CD4-positive, CD25-positive, alpha-beta regulatory T cell (primary cell): Measurements from ENCODE around the gene LRMDA. TPM values are rescaled to one million over a fixed set of nuclear protein-coding genes. Genes with fewer than 3 reads are reported as not detected.
A peak's percentile ranks its signal among the peaks of the same experiment; 100 is the strongest.

ENCODE experiments used
- ATAC-seq, 2 donors: fragments of 150-1000 bp; cut with Tn5 transposase; one replicate each; pipeline ENCODE4 v1.10.0; 2021; ENCODE audit warnings: low read depth in 2 of 2, moderate number of reproducible peaks in 2 of 2, moderate library complexity in 1 of 2
- DNase-seq, 3 donors: peaks; one replicate each; pipeline versions ENCODE4 v3.0.0 to v3.0.0-alpha.2; 2012 to 2022; ENCODE audit warnings: mixed read lengths in 1 of 3
- H3K27ac ChIP-seq: one replicate; pipeline ENCODE4 v1.7.0; 2013; ENCODE audit warnings: mild to moderate bottlenecking, low read length; ENCODE audit not compliant: insufficient read depth, poor library complexity, severe bottlenecking
- H3K27me3 ChIP-seq: one replicate; pipeline ENCODE4 v1.7.0; 2013; ENCODE audit warnings: low read length; ENCODE audit not compliant: control insufficient read depth, insufficient read depth
- H3K36me3 ChIP-seq: one replicate; pipeline ENCODE4 v1.7.0; 2013; ENCODE audit warnings: mild to moderate bottlenecking, low read length, moderate library complexity; ENCODE audit not compliant: control insufficient read depth, insufficient read depth
- H3K4me1 ChIP-seq: 2 replicates; pipeline ENCODE4 v1.7.0; 2013; ENCODE audit warnings: mild to moderate bottlenecking, low read length; ENCODE audit not compliant: insufficient read depth, control insufficient read depth, poor library complexity, severe bottlenecking
- H3K4me3 ChIP-seq: one replicate; pipeline ENCODE4 v1.7.0; 2013; ENCODE audit warnings: low read depth, mild to moderate bottlenecking, low read length, moderate library complexity
- H3K9me3 ChIP-seq, 2 experiments: 1 replicate in 1 of 2; 2 replicates in 1 of 2; pipeline ENCODE4 v1.7.0; 2013; ENCODE audit warnings: low read length in 2 of 2, mild to moderate bottlenecking in 1 of 2, moderate library complexity in 1 of 2; ENCODE audit not compliant: control insufficient read depth in 2 of 2
- H3K27ac Mint-ChIP-seq, 3 donors: one replicate each; pipeline ENCODE4 v1.8.0; 2020 to 2022; ENCODE audit warnings: mild to moderate bottlenecking in 3 of 3, mixed read lengths in 3 of 3, moderate library complexity in 2 of 3
- H3K27me3 Mint-ChIP-seq: one replicate; pipeline ENCODE4 v1.8.0; 2022; ENCODE audit warnings: mild to moderate bottlenecking, mixed read lengths
- H3K36me3 Mint-ChIP-seq: one replicate; pipeline ENCODE4 v1.8.0; 2020; ENCODE audit warnings: mixed read lengths
- H3K4me1 Mint-ChIP-seq, 4 donors: one replicate each; pipeline ENCODE4 v1.8.0; 2020 to 2022; ENCODE audit warnings: mixed read lengths in 4 of 4, mild to moderate bottlenecking in 1 of 4
- H3K4me3 Mint-ChIP-seq, 4 donors: one replicate each; pipeline ENCODE4 v1.8.0; 2020 to 2022; ENCODE audit warnings: mild to moderate bottlenecking in 4 of 4, mixed read lengths in 4 of 4, moderate library complexity in 3 of 4
- H3K9me3 Mint-ChIP-seq, 7 donors: one replicate each; pipeline ENCODE4 v1.8.0; 2020 to 2022; ENCODE audit warnings: mixed read lengths in 7 of 7, mild to moderate bottlenecking in 3 of 7, moderate library complexity in 2 of 7
- polyA plus RNA-seq, 4 donors: library from polyadenylated mRNA; unstranded; fragments of 300-500 nt; fragmentation: Illumina TruSeq; gene quantifications; one replicate each; pipeline ENCODE4 v1.2.3, GENCODE V29; 2021
- total RNA-seq: library from RNA; stranded (reverse); gene quantifications from one replicate; pipeline ENCODE4 v1.2.3, GENCODE V29; 2022

The LRMDA gene
- total and polyA plus RNA-seq, 5 donors from 2014 or later = 0.10 TPM; not detected in 4

DNA sequence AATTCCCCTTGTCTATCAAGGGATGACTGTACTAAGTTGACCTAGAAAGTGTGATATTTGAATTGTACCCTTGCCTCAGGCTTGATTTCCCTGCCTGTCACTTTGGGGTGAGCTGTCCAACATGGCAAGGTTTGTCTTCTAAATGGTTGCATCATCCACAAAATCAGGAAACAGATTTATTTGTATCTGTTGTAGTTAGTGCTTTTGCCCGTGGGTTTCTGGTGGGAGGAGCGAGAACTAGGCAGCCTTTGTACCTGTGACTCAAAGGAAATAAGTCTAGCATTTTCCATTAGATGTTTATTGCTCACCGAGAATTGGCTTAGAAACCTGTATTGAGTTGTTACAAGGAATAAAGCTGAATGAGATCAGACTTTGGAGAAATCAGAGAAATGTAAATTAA lies 650.8 kb downstream of the LRMDA start:
- H3K27me3 Mint-ChIP-seq = no peaks in the 10 kb centered on the region
- H3K36me3 Mint-ChIP-seq = no peaks in the 10 kb centered on the region
- no peak overlapping the region for H3K27ac Mint-ChIP-seq
- H3K9me3 Mint-ChIP-seq = peaks cover 0 to 5% (median 0%) of the 10 kb centered on the region in 7 donors
- Histone ChIP-seq H3K27me3 (no peaks in the 10 kb centered on the region), H3K4me3 (no peak overlapping the region), H3K4me1 (no peaks in the 10 kb centered on the region), H3K36me3 (no peaks in the 10 kb centered on the region), H3K27ac (no peak overlapping the region), H3K9me3 (no peaks in the 10 kb centered on the region)
- ATAC-seq (no peak), DNase-seq (no peak)
- H3K4me3 Mint-ChIP-seq = no peak overlapping the region
- H3K4me1 Mint-ChIP-seq = peaks cover 0 to 2% (median 0%) of the 10 kb centered on the region in 4 donors

DNA sequence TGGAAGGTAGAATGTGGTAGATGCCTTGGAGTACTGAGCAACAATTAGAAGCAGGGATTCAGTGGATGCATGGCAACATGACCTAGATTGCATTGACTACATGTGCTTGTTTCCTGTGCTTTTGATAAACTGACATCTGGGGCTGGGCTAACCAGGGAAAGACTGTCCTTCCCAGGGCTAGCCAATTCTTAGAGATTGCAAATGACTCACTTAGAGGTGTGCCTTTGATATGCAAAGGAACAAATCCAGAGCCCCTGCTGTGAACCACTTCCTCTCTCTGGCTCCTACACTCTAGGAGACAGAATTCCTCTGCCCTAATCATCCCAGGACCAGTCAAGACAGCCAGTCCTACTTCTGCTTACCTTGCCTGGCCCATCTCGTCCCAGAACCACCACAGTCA lies 651.5 kb downstream of the LRMDA start:
- H3K27ac Mint-ChIP-seq = no peak overlapping the region
- H3K9me3 Mint-ChIP-seq = peaks cover 0 to 5% (median 0%) of the 10 kb centered on the region in 7 donors
- no peaks in the 10 kb centered on the region for H3K27me3 Mint-ChIP-seq
- no peak overlapping the region for H3K4me3 ChIP-seq
- DNase-seq (no peak), ATAC-seq (no peak)
- peaks cover 0 to 2% (median 0%) of the 10 kb centered on the region in 4 donors for H3K4me1 Mint-ChIP-seq
- no peak overlapping the region for H3K27ac ChIP-seq
- H3K27me3 ChIP-seq = no peaks in the 10 kb centered on the region
- H3K4me1 ChIP-seq = no peaks in the 10 kb centered on the region
- H3K36me3 Mint-ChIP-seq = no peaks in the 10 kb centered on the region
- no peaks in the 10 kb centered on the region for H3K36me3 ChIP-seq
- no peak overlapping the region for H3K4me3 Mint-ChIP-seq
- H3K9me3 ChIP-seq = no peaks in the 10 kb centered on the region

DNA sequence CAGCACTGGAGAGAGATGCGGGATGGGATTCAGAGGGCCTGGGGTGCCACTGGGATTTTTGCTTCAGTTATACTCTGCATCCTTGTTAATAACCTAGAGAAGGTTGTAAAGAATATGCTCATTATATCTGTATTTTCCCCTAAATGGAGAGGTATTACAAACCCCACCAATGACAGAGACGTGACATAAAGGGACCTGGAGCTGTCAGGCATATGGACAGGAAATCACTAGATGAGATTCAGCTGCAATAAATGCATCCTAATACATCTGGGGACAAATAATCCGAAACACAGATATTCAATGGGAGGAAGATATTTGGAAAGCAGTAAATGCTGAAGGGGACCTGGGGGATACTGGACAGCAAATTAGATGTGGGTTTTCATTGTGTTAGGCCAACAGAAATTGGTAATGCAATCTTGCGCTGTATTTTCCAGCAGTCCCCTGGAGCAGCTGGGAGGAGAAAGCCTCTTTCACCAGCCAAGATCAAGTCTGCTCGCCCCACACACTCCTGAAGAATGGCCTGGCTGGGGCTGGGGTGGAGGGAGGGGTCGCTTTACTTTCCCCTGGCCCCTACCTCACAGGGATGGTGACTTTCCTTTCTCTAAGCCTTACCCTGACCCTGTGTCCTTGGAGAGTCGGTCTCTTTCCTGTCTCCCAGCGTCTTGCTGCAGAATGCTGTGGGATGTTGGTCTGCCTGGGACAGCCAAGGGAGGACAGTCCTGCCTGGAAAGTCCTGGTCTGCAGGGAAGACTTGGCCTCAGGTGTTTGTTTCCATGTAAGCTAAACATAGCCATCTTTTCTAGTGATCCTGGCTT lies 653.8 kb downstream of the LRMDA start:
- peaks cover 0 to 3% (median 0%) of the 10 kb centered on the region in 7 donors for H3K9me3 Mint-ChIP-seq
- Histone ChIP-seq H3K27me3 (no peaks in the 10 kb centered on the region), H3K36me3 (no peaks in the 10 kb centered on the region), H3K9me3 (no peaks in the 10 kb centered on the region), H3K27ac (no peak overlapping the region), H3K4me3 (no peak overlapping the region), H3K4me1 (no peaks in the 10 kb centered on the region)
- no peak overlapping the region for H3K27ac Mint-ChIP-seq
- ATAC-seq (no peak), DNase-seq (no peak)
- peaks cover 7% of the 10 kb centered on the region for H3K27me3 Mint-ChIP-seq
- no peaks in the 10 kb centered on the region for H3K36me3 Mint-ChIP-seq
- H3K4me3 Mint-ChIP-seq = no peak overlapping the region
- H3K4me1 Mint-ChIP-seq = peaks cover 0 to 2% (median 0%) of the 10 kb centered on the region in 4 donors

DNA sequence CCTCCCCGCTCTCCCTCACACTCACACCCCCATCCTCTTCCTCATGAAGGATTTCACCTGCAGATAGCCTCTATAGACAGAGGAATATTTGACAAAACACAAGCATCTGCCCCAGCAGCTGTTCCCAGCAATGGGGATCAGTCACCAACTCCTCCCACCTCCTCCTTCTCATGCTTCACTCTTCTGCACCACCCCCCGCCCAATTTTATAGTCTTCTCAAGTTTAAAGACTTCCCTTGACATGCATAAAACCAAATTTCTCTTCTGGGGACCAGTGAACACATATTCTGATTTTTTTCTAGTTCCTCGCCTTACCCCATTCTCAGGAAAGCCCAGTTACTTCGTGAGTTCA lies 654.4 kb downstream of the LRMDA start:
- H3K36me3 ChIP-seq = no peaks in the 10 kb centered on the region
- no peaks in the 10 kb centered on the region for H3K27me3 ChIP-seq
- H3K27ac ChIP-seq = no peak overlapping the region
- Mint-ChIP-seq H3K27ac (no peak overlapping the region), H3K4me3 (no peak overlapping the region), H3K27me3 (peaks cover 7% of the 10 kb centered on the region), H3K36me3 (no peaks in the 10 kb centered on the region), H3K9me3 (peaks cover 0 to 4% (median 0%) of the 10 kb centered on the region in 7 donors), H3K4me1 (peaks cover 0 to 2% (median 0%) of the 10 kb centered on the region in 4 donors)
- DNase-seq = no peak
- H3K4me3 ChIP-seq = no peak overlapping the region
- no peaks in the 10 kb centered on the region for H3K9me3 ChIP-seq
- no peak for ATAC-seq
- no peaks in the 10 kb centered on the region for H3K4me1 ChIP-seq

DNA sequence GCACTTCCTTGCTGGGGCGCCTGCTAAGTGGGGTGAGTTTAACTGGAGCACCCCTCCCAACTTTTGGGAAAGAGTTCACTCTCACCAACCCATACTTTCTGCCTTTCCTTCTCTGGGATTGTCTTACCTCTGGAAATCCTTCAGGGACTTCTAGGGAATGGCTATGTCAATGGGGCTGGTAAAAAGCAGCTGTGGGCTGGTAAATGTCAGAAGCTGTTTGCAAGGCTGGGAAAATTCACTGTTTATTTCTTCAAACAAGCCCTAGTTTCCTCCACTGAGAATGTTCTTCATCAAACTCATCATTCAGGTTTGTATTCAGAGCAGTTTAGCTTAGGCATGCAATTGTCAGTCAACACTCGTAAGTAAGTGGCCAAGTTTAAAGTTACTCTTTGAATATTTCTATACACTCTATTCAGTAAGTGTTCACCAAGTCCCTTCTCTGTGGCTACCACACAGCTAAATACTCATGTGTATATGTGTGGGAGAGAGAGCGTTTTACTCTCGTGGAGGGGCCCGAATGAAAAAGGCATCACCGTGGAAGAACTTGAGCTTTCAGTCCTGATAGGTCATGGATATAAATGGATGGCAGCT lies 654.8 kb downstream of the LRMDA start:
- DNase-seq = no peak
- H3K9me3 ChIP-seq = no peaks in the 10 kb centered on the region
- H3K4me1 Mint-ChIP-seq = peaks cover 0 to 2% (median 0%) of the 10 kb centered on the region in 4 donors
- H3K9me3 Mint-ChIP-seq = peaks cover 0 to 4% (median 0%) of the 10 kb centered on the region in 7 donors
- no peaks in the 10 kb centered on the region for H3K36me3 ChIP-seq
- H3K36me3 Mint-ChIP-seq = no peaks in the 10 kb centered on the region
- no peak overlapping the region for H3K27ac Mint-ChIP-seq
- no peak for ATAC-seq
- no peaks in the 10 kb centered on the region for H3K4me1 ChIP-seq
- no peaks in the 10 kb centered on the region for H3K27me3 ChIP-seq
- H3K4me3 Mint-ChIP-seq = no peak overlapping the region
- H3K4me3 ChIP-seq = no peak overlapping the region
- no peak overlapping the region for H3K27ac ChIP-seq
- H3K27me3 Mint-ChIP-seq = peaks cover 7% of the 10 kb centered on the region

DNA sequence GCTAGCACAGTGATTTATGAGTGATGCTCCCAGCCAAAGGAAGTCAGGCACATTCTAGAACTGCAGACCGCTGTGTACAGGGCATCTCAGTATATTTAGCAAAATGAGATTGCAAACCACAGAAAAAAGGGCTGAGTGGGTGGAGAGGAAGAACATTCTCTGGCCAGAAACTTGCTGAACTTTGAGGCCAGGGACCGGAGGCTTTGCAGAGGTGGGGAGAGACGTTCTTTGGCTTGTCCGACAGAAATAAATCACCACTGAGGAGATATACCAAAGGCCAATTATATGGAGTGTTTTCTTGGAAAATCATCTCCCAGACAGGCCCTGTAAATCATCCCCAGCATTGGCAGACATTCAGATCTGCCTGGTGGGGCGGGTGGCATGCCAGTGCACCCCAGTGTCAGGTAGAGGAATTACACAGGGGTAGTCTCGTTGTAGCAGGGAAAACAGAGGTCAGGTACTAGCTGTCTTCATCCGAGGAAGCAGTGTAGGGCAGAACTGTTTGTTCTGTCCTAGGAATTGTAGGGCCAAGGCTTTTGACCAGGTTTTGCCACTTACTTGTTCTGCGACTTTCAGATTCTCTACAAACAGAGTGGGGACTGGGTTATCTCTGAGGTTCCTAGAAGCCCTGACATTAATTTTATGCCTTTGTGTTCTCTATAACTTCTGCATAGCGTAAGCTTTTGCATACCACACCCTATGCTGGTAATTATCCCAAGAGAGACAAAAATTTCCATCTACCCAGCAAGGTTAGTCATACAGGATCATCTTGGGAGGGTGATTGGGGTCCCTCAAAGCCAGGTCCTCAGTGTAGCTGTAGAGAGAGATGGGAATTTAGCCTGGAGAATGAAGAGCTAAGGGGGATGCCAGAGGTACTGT lies 655.6 kb downstream of the LRMDA start:
- Histone ChIP-seq H3K27ac (no peak overlapping the region), H3K27me3 (no peaks in the 10 kb centered on the region), H3K4me3 (no peak overlapping the region), H3K4me1 (no peaks in the 10 kb centered on the region), H3K9me3 (no peaks in the 10 kb centered on the region), H3K36me3 (no peaks in the 10 kb centered on the region)
- Mint-ChIP-seq H3K9me3 (peaks cover 0 to 4% (median 0%) of the 10 kb centered on the region in 7 donors), H3K4me1 (peaks cover 0 to 2% (median 0%) of the 10 kb centered on the region in 4 donors), H3K36me3 (no peaks in the 10 kb centered on the region), H3K27ac (peak overlapping the region in 1 of 3 donors; percentile 13), H3K27me3 (peaks cover 7% of the 10 kb centered on the region), H3K4me3 (no peak overlapping the region)
- ATAC-seq (peak in 1 of 2 donors; percentile 37), DNase-seq (peak in 1 of 3 donors; percentile 3)

DNA sequence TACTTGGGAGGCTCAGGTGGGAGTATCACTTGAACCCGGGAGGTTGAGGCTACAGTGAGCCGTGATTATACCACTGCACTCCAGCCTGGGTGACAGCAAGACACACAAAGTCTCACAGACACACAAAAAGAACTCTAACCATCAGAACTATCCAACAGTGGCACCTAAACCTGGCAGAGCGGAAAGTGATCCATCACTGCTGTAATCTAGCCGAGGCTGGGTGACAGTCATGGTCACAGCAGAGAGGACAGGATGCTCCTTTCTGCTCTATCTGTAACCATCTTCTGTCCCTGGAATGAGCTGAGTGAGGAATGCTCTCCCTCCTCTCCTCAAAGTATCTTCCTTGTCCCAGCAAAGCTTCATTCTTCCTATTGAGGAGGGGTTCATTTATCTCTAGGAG lies 656.6 kb downstream of the LRMDA start:
- no peaks in the 10 kb centered on the region for H3K4me1 ChIP-seq
- no peak overlapping the region for H3K4me3 ChIP-seq
- H3K27me3 ChIP-seq = no peaks in the 10 kb centered on the region
- H3K27me3 Mint-ChIP-seq = peaks cover 7% of the 10 kb centered on the region
- DNase-seq = no peak
- H3K36me3 ChIP-seq = no peaks in the 10 kb centered on the region
- H3K4me1 Mint-ChIP-seq = peaks cover 0 to 1% (median 0%) of the 10 kb centered on the region in 4 donors
- no peak overlapping the region for H3K27ac ChIP-seq
- peaks cover 0 to 4% (median 0%) of the 10 kb centered on the region in 7 donors for H3K9me3 Mint-ChIP-seq
- H3K4me3 Mint-ChIP-seq = no peak overlapping the region
- no peaks in the 10 kb centered on the region for H3K36me3 Mint-ChIP-seq
- no peaks in the 10 kb centered on the region for H3K9me3 ChIP-seq
- ATAC-seq = no peak
- H3K27ac Mint-ChIP-seq = no peak overlapping the region
